Measurements from ENCODE around the gene USP15.

DNA sequence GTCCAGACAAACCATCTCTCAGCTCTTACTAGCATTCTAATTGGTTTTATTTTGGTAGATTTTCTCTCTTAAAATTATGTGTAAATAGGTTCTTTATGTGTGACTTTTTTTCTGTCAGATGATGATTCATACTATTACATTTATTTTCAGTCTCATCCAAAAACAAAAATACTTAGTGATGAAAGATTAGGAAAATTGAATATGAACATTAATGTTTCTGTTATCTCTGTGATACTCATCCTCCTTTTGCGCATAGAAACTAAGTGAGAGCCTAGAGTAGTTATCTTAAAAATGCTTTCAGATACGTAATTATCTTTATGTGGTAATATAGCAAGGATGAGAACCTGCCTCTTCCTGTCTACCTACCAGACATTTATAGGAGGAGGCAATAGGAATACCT, 122.3 kb downstream of the USP15 start:
- TF ChIP-seq POLR2A (IDR thresholded peaks at IDR 0.05) (no peak), EP300 (IDR thresholded peaks at IDR 0.05) (no peak)
- TF ChIP-seq, protein P1, sequence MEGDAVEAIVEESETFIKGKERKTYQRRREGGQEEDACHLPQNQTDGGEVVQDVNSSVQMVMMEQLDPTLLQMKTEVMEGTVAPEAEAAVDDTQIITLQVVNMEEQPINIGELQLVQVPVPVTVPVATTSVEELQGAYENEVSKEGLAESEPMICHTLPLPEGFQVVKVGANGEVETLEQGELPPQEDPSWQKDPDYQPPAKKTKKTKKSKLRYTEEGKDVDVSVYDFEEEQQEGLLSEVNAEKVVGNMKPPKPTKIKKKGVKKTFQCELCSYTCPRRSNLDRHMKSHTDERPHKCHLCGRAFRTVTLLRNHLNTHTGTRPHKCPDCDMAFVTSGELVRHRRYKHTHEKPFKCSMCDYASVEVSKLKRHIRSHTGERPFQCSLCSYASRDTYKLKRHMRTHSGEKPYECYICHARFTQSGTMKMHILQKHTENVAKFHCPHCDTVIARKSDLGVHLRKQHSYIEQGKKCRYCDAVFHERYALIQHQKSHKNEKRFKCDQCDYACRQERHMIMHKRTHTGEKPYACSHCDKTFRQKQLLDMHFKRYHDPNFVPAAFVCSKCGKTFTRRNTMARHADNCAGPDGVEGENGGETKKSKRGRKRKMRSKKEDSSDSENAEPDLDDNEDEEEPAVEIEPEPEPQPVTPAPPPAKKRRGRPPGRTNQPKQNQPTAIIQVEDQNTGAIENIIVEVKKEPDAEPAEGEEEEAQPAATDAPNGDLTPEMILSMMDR (IDR thresholded peaks at IDR 0.05): no peak
